ENCODE measurements around the gene HPS5. TPM values are rescaled to one million over a fixed set of nuclear protein-coding genes. Genes with fewer than 3 reads are reported as not detected.
"Not testable (repeated sequence)": the region's sequence is repeated elsewhere in the genome, so short reads cannot be mapped to it uniquely, and the experiment has no call there.

HPS5 gene
- total RNA-seq, 2 donors from 2014 or later, result 9.6 to 10.6 TPM

DNA sequence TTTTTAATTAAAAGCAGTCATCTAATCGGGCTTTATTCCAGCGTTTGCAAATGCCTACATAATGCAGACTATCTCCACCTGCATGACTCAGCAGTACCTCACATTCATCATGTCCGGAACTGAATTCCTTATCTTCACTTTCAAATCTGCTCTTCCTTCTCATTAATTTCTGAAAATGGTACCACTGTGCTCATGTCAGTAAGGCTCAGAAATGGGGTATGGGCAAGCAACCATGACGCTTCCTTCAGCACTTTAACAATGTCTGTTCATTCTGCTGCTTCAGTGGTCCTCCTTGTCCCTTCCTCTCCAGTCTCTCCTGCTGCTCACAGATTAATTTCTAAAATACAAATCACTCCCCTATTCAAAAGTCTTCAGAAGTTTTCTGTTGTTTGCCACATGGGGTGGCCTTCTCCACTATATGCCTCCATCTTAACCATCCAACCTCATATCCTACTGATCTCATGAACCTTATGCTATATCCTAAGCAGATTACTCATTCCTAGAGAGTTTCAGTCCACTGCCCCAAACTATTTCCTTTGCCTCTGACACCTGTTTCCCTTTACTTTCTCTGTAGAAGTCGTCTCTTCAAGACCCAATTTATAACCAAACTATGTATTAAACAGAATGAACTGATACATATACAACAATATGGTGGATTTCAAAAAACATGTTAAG is 7.4 kb upstream of the HPS5 start:
- Histone ChIP-seq H3K27ac (no peak overlapping the region), H3K9ac (ENCODE audit: low read depth in 2 of 2, low read length in 2 of 2) (no peak overlapping the region), H3K4me1 (peaks cover 9% of the 10 kb centered on the region), H3K4me3 (no peak overlapping the region), H3K9me3 (no peaks in the 10 kb centered on the region), H3K36me3 (no peaks in the 10 kb centered on the region), H3K27me3 (no peaks in the 10 kb centered on the region)
- DNase-seq, result no peak
- intact Hi-C loops (cut with DNase I), result loop anchor here (10.0 kb wide), 2 partner anchors 165 to 195 kb away; partner anchors contain the start of gene TSG101
- TF ChIP-seq, protein P1, sequence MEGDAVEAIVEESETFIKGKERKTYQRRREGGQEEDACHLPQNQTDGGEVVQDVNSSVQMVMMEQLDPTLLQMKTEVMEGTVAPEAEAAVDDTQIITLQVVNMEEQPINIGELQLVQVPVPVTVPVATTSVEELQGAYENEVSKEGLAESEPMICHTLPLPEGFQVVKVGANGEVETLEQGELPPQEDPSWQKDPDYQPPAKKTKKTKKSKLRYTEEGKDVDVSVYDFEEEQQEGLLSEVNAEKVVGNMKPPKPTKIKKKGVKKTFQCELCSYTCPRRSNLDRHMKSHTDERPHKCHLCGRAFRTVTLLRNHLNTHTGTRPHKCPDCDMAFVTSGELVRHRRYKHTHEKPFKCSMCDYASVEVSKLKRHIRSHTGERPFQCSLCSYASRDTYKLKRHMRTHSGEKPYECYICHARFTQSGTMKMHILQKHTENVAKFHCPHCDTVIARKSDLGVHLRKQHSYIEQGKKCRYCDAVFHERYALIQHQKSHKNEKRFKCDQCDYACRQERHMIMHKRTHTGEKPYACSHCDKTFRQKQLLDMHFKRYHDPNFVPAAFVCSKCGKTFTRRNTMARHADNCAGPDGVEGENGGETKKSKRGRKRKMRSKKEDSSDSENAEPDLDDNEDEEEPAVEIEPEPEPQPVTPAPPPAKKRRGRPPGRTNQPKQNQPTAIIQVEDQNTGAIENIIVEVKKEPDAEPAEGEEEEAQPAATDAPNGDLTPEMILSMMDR (IDR thresholded peaks at IDR 0.05), result no peak

DNA sequence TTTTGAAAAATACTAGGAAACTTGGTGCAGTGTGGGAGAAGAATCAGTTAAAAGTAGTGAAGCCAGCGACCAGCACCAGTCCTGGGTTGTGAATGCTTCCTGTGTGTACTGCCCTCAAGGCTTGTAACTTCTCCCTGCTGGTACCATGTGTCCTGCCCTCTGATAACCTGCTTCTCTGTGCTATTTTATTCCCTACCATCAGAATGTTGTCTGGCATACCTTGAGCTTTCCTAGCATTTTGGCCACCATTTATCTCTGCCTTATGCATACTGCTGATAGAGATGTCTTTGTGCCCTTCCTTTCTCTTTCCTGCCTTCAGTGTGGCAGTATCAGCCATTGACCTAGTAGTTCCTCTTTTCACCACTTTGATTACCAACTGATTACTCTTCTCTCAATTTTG is 2.4 kb upstream of the HPS5 start:
- H3K27ac ChIP-seq, result no peak overlapping the region
- no peak overlapping the region for H3K4me3 ChIP-seq
- no peak for DNase-seq
- TF ChIP-seq, protein P1 (IDR thresholded peaks at IDR 0.05), result no peak
- no peaks in the 10 kb centered on the region for H3K9me3 ChIP-seq
- H3K27me3 ChIP-seq, result no peaks in the 10 kb centered on the region
- no peaks in the 10 kb centered on the region for H3K36me3 ChIP-seq
- intact Hi-C loops (cut with DNase I), result loop anchor here (5.0 to 10.0 kb wide), 3 partner anchors 73 to 200 kb away; partner anchors contain the start of gene TSG101
- H3K9ac ChIP-seq (ENCODE audit: low read depth in 2 of 2, low read length in 2 of 2), result peak overlapping the region in 1 of 2 donors; percentile 52
- peaks cover 26% of the 10 kb centered on the region for H3K4me1 ChIP-seq

DNA sequence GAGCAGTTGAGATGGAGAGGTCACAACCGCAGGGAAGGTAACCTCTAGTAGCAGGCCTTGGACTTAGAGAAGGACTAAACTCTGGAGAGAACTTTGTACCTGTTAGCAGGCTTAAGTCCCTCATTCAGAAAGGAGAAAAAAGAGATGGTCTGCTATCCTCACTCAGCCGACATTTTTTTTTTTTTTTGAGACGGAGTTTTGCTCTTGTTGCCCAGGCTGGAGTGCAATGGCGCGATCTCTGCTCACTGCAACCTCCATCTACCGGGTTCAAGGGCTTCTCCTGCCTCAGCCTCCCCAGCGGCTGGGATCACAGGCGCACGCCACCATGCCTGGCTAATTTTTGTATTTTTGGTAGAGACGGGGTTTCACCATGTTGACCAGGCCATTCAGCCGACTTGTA is 1.9 kb upstream of the HPS5 start:
- H3K27me3 ChIP-seq; DNase-seq; H3K9ac ChIP-seq (ENCODE audit: low read depth in 2 of 2, low read length in 2 of 2); H3K4me3 ChIP-seq; H3K36me3 ChIP-seq; H3K27ac ChIP-seq; H3K9me3 ChIP-seq: not testable (repeated sequence)
- intact Hi-C loops (cut with DNase I), result loop anchor here (5.0 to 10.0 kb wide), 3 partner anchors 73 to 201 kb away; partner anchors contain the start of gene TSG101
- peaks cover 26% of the 10 kb centered on the region for H3K4me1 ChIP-seq

DNA sequence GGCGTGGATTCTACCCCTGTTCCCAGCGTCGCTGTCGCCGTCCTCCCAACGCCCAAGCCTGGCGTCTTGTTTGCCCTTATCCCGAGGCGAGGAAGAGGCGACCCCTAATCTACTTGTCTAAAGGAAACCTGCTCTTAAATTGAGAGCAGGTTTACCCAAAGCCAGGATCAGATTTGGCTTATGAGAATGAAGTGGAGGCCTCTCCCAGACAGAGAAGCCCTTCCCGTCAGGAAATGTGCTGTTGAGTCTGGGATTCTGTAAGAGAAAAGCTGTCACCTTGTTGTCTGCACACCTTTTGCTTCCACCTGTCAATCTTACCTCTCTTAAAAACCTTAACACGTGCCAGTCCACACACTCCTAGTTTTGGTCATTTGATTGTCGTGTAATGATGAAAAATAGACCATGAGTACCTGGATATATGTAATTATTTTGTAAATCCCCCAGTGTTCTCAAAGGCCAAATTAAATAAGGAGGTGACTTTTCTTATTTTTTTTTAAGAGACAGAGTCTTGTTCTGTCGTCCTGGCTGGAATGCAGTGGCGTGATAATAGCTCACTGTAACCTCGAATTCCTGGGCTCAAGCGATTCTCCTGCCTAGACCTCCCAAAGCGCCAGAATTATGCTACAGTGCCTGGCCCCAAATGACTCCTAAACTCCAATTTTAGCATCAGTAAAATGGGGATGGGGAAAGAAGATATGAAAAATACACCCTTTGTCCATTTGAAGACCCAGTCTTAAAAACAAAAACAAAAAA is 1.1 kb upstream of the HPS5 start:
- H3K9ac ChIP-seq (ENCODE audit: low read depth in 2 of 2, low read length in 2 of 2), result peak overlapping the region; percentile 78 to 82
- H3K36me3 ChIP-seq, result no peaks in the 10 kb centered on the region
- H3K9me3 ChIP-seq, result no peaks in the 10 kb centered on the region
- TF ChIP-seq, protein P1 (IDR thresholded peaks at IDR 0.05), result no peak
- no peak for DNase-seq
- no peaks in the 10 kb centered on the region for H3K27me3 ChIP-seq
- H3K4me1 ChIP-seq, result peaks cover 26% of the 10 kb centered on the region
- intact Hi-C loops (cut with DNase I), result loop anchor here (5.0 to 10.0 kb wide), 3 partner anchors 74 to 202 kb away; partner anchors contain the start of gene TSG101
- H3K27ac ChIP-seq, result peak overlapping the region; percentile 89
- peak overlapping the region; percentile 70 for H3K4me3 ChIP-seq

DNA sequence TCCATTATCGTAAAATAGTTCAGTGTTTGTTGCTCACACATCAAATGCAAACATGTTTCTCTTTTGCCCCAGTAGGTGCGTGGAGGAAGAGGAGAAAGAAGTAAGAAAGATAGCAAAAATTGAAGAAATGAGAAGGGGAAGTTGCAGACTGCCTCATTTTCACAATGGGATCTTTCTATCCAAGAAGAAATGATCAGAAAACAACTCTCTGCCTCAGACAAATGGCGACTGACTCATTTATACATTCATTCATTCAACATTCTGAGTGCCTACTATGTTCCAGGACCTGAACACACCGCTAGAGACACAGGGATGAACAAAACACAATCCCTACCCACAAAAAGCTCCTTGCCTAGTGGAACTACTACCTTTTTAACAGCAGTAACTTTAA is 367 bp downstream of the HPS5 start:
- no peaks in the 10 kb centered on the region for H3K9me3 ChIP-seq
- H3K4me3 ChIP-seq, result peak overlapping the region; percentile 70
- TF ChIP-seq, protein P1 (IDR thresholded peaks at IDR 0.05), result no peak
- intact Hi-C loops (cut with DNase I), result loop anchor here (5.0 to 10.0 kb wide), 3 partner anchors 76 to 203 kb away; partner anchors contain the start of gene TSG101
- peaks cover 26% of the 10 kb centered on the region for H3K4me1 ChIP-seq
- DNase-seq, result no peak
- H3K27ac ChIP-seq, result peak overlapping the region; percentile 89
- no peaks in the 10 kb centered on the region for H3K27me3 ChIP-seq
- peak overlapping the region; percentile 78 to 91 for H3K9ac ChIP-seq (ENCODE audit: low read depth in 2 of 2, low read length in 2 of 2)
- no peaks in the 10 kb centered on the region for H3K36me3 ChIP-seq

Data from colonic mucosa (tissue), 4 donors.